ENCODE data around the gene NR1D1.

DNA sequence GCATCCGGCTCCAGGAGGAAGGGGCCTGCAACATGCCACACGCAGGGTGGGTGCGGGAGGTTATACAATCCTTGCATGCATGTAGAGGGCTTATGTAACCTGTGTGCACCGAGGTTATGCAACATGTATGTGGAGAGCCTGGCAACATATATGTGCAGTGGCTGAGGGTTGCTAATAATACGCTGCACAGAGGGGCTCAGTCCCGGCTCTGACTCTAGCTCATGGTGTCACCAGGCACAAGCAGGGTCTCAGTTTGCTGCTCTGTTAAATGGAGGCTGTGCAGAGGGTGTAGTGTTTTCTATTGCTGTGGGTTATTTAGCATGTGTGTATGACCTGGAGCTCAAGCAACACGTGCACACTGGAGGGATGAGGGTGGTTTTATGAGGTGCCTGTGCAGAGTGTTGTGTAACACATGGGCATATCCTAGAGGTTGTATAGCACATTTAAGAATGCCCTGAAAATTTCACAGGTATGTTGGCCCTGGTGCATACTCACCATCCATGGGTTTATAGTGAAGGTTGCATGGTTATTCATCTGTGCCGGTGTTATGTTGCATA lies 24.4 kb downstream of the NR1D1 start:
- TF ChIP-seq, protein P1, sequence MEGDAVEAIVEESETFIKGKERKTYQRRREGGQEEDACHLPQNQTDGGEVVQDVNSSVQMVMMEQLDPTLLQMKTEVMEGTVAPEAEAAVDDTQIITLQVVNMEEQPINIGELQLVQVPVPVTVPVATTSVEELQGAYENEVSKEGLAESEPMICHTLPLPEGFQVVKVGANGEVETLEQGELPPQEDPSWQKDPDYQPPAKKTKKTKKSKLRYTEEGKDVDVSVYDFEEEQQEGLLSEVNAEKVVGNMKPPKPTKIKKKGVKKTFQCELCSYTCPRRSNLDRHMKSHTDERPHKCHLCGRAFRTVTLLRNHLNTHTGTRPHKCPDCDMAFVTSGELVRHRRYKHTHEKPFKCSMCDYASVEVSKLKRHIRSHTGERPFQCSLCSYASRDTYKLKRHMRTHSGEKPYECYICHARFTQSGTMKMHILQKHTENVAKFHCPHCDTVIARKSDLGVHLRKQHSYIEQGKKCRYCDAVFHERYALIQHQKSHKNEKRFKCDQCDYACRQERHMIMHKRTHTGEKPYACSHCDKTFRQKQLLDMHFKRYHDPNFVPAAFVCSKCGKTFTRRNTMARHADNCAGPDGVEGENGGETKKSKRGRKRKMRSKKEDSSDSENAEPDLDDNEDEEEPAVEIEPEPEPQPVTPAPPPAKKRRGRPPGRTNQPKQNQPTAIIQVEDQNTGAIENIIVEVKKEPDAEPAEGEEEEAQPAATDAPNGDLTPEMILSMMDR (IDR thresholded peaks at IDR 0.05; ENCODE audit: low read depth, low read length): no peak
- TF ChIP-seq, protein P2, sequence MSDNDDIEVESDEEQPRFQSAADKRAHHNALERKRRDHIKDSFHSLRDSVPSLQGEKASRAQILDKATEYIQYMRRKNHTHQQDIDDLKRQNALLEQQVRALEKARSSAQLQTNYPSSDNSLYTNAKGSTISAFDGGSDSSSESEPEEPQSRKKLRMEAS (IDR thresholded peaks at IDR 0.05; ENCODE audit: low read depth, low read length): peak; percentile 81
- TF ChIP-seq POLR2A (IDR thresholded peaks at IDR 0.05; ENCODE audit: extremely low read depth, insufficient read length): no peak

All from NB4 (cell line).